PC-3 (cell line): Measurements from ENCODE around the gene CFHR2. TPM values are rescaled to one million over a fixed set of nuclear protein-coding genes. Genes with fewer than 3 reads are reported as not detected.
"Not testable (repeated sequence)": the region's sequence is repeated elsewhere in the genome, so short reads cannot be mapped to it uniquely, and the experiment has no call there.

Experiments used
- ATAC-seq: fragments of 200-7000 bp; cut with Tn5 transposase; 2 replicates; pipeline ENCODE4 v1.9.1; 2020; ENCODE audit warnings: mild to moderate bottlenecking, moderate library complexity
- BruUV-seq: library from RNA; stranded (reverse); fragments of 400-500 nt; replicated peaks from 2 replicates; lab custom pipeline; 2021; lab: Mats Ljungman, UMichigan
- CTCF ChIA-PET: fragments of 300-600 bp; sonication (Branson Sonifier 250); formaldehyde crosslinking; loops from one replicate; lab custom pipeline; 2022; ENCODE audit warnings: antibody characterized with exemption; lab: Charles Lee
- POLR2A ChIA-PET: fragments of 300-600 bp; sonication (Branson Sonifier 250); formaldehyde crosslinking; loops from one replicate; lab custom pipeline; 2022; ENCODE audit warnings: antibody characterized with exemption; ENCODE audit not compliant: unreplicated experiment; lab: Charles Lee
- DNase-seq: peaks from one replicate; pipeline ENCODE4 v3.0.0-alpha.2; 2015
- H2AFZ ChIP-seq: fragments of 300-600 bp; sonication (generic); 2 replicates; pipeline ENCODE4 v1.6.0; 2016; ENCODE audit warnings: antibody characterized with exemption, low read length
- H3F3A ChIP-seq: fragments of 300-600 bp; sonication (generic); one replicate; pipeline ENCODE4 v1.6.0; 2017; ENCODE audit warnings: antibody characterized with exemption, low read length, control low read depth, mild to moderate bottlenecking; ENCODE audit not compliant: unreplicated experiment
- H3K27ac ChIP-seq: fragments of 300-600 bp; sonication (generic); 2 replicates; pipeline ENCODE4 v1.5.1; 2016; ENCODE audit warnings: mild to moderate bottlenecking, low read length
- H3K27me3 ChIP-seq: fragments of 300-600 bp; sonication (generic); 2 replicates; pipeline ENCODE4 v1.6.1; 2016; ENCODE audit warnings: low read length, mixed read lengths
- H3K36me3 ChIP-seq: fragments of 300-600 bp; sonication (generic); 2 replicates; pipeline ENCODE4 v1.6.1; 2016; ENCODE audit warnings: low read depth, mixed run types, low read length, mixed read lengths
- H3K4me1 ChIP-seq: fragments of 300-600 bp; sonication (generic); 2 replicates; pipeline ENCODE4 v1.5.1; 2016; ENCODE audit warnings: low read length; ENCODE audit not compliant: insufficient read depth
- H3K4me2 ChIP-seq: fragments of 300-600 bp; sonication (generic); 2 replicates; pipeline ENCODE4 v1.6.0; 2016; ENCODE audit warnings: low read length
- H3K4me3 ChIP-seq: fragments of 300-600 bp; sonication (generic); 2 replicates; pipeline ENCODE4 v1.5.1; 2016; ENCODE audit warnings: mild to moderate bottlenecking, low read length, mixed read lengths
- H3K79me2 ChIP-seq: fragments of 300-600 bp; sonication (generic); 2 replicates; pipeline ENCODE4 v1.6.1; 2017; ENCODE audit warnings: low read length, mixed read lengths
- H3K9ac ChIP-seq: fragments of 300-600 bp; sonication (generic); 2 replicates; pipeline ENCODE4 v1.6.0; 2016; ENCODE audit warnings: mild to moderate bottlenecking, low read length
- H3K9me2 ChIP-seq: fragments of 300-600 bp; sonication (generic); replicated peaks from 2 replicates; pipeline ENCODE4 v1.6.1; 2016; ENCODE audit warnings: mixed run types, low read length, mixed read lengths
- H3K9me3 ChIP-seq: fragments of 300-600 bp; sonication (generic); 2 replicates; pipeline ENCODE4 v1.6.1; 2016; ENCODE audit warnings: low read length, mixed read lengths
- H4K20me1 ChIP-seq: fragments of 300-600 bp; sonication (generic); 2 replicates; pipeline ENCODE4 v1.6.1; 2016; ENCODE audit warnings: low read length, mixed read lengths
- CTCF ChIP-seq: fragments of 300-600 bp; sonication (generic); conservative IDR thresholded peaks from 2 replicates; pipeline ENCODE4 v1.5.1; 2017; ENCODE audit warnings: antibody characterized with exemption, low read depth, mild to moderate bottlenecking, low read length
- EZH2 ChIP-seq: fragments of 300-600 bp; sonication (generic); IDR thresholded peaks from one replicate; pipeline ENCODE4 v1.6.1; 2017; ENCODE audit warnings: antibody characterized with exemption, mild to moderate bottlenecking, low read length; ENCODE audit not compliant: unreplicated experiment
- EZH2phosphoT487 ChIP-seq: fragments of 300-600 bp; sonication (generic); IDR thresholded peaks from 2 replicates; pipeline ENCODE4 v1.6.1; 2018; ENCODE audit warnings: mild to moderate bottlenecking, antibody characterized with exemption, low read length, borderline replicate concordance
- intact Hi-C: fragments of 100-400 bp; cut with micrococcal nuclease; formaldehyde crosslinking; loops from 2 replicates; pipeline ENCODE4 v1.9.0; 2023
- total RNA-seq: library from RNA; depleted of rRNA; stranded (reverse); fragments of >200 nt; gene quantifications from 2 replicates; pipeline ENCODE4 v1.2.3, GENCODE V29; 2014

The CFHR2 gene
- total RNA-seq, 1 experiment from 2014 or later = not detected

GRCh38 chr1:196902344-196902743, 41.2 kb upstream of the CFHR2 start:
- Histone ChIP-seq H3K4me1 (no peaks in the 10 kb centered on the region), H3K79me2 (no peaks in the 10 kb centered on the region), H2AFZ (no peak overlapping the region), H3K27ac (no peak overlapping the region), H3K27me3 (no peaks in the 10 kb centered on the region), H3K4me3 (no peak overlapping the region), H3F3A (no peaks in the 10 kb centered on the region), H4K20me1 (no peaks in the 10 kb centered on the region), H3K9ac (no peak overlapping the region), H3K9me2 (no peaks in the 10 kb centered on the region), H3K36me3 (no peaks in the 10 kb centered on the region), H3K4me2 (no peak overlapping the region), H3K9me3 (no peaks in the 10 kb centered on the region)
- intact Hi-C loops = no loop called here
- ChIA-PET CTCF (no interaction called here), POLR2A (no interaction called here)
- no peak for DNase-seq
- BruUV-seq = no TSS peak
- TF ChIP-seq EZH2 (no peak), CTCF (no peak), EZH2phosphoT487 (no peak)
- ATAC-seq = no peak

- ChIA-PET POLR2A (no interaction called here), CTCF (no interaction called here)
- Histone ChIP-seq H4K20me1 (no peaks in the 10 kb centered on the region), H2AFZ (no peak overlapping the region), H3K36me3 (no peaks in the 10 kb centered on the region), H3K27me3 (no peaks in the 10 kb centered on the region), H3K9me2 (no peaks in the 10 kb centered on the region), H3K4me3 (no peak overlapping the region), H3K79me2 (no peaks in the 10 kb centered on the region), H3K27ac (no peak overlapping the region), H3K4me2 (no peak overlapping the region), H3K9me3 (no peaks in the 10 kb centered on the region), H3K9ac (no peak overlapping the region), H3F3A (no peaks in the 10 kb centered on the region), H3K4me1 (no peaks in the 10 kb centered on the region)
- TF ChIP-seq EZH2 = no peak
- TF ChIP-seq EZH2phosphoT487 = no peak
- TF ChIP-seq CTCF = 0 out of 2 replicates have a peak, but pooled peaks have one; percentile 15
- ATAC-seq (no peak), DNase-seq (peak; percentile 31)
- no TSS peak for BruUV-seq
- intact Hi-C loops = no loop called here
These were observed 33.3 kb upstream of the CFHR2 start for GRCh38 chr1:196910215-196910614.

- H3K4me1 ChIP-seq, POLR2A ChIA-PET, H3K9ac ChIP-seq, CTCF ChIA-PET, ATAC-seq, H3F3A ChIP-seq, H3K4me2 ChIP-seq, H3K27ac ChIP-seq, H4K20me1 ChIP-seq, H3K36me3 ChIP-seq, H3K79me2 ChIP-seq, DNase-seq, BruUV-seq, H3K9me3 ChIP-seq, intact Hi-C loops, H3K9me2 ChIP-seq, H3K27me3 ChIP-seq, H2AFZ ChIP-seq, H3K4me3 ChIP-seq: not testable (repeated sequence)
These were observed 31.3 kb upstream of the CFHR2 start for GRCh38 chr1:196912283-196912682.

GRCh38 chr1:196926839-196927238, 16.7 kb upstream of the CFHR2 start:
- ATAC-seq = not testable (repeated sequence)

GRCh38 chr1:196932853-196933252, 10.7 kb upstream of the CFHR2 start:
- H3K27me3 ChIP-seq, H3K4me1 ChIP-seq, H3K27ac ChIP-seq, H3F3A ChIP-seq, H4K20me1 ChIP-seq, intact Hi-C loops, DNase-seq, H3K9me3 ChIP-seq, H2AFZ ChIP-seq, BruUV-seq, H3K4me3 ChIP-seq, POLR2A ChIA-PET, H3K9me2 ChIP-seq, H3K4me2 ChIP-seq, H3K36me3 ChIP-seq, H3K79me2 ChIP-seq, H3K9ac ChIP-seq, ATAC-seq, CTCF ChIA-PET: not testable (repeated sequence)

More at GRCh38 chr1:196926839-196927238, 16.7 kb upstream of the CFHR2 start:
- H3K9me3 ChIP-seq, H3K79me2 ChIP-seq, H3F3A ChIP-seq, POLR2A ChIA-PET, H3K4me1 ChIP-seq, DNase-seq, H3K27ac ChIP-seq, H3K4me3 ChIP-seq, BruUV-seq, H3K9me2 ChIP-seq, H3K9ac ChIP-seq, H3K27me3 ChIP-seq, H3K36me3 ChIP-seq, H3K4me2 ChIP-seq, intact Hi-C loops, H4K20me1 ChIP-seq, CTCF ChIA-PET, H2AFZ ChIP-seq: not testable (repeated sequence)
